ENCODE results near the gene WDR59. TPM values are rescaled to one million over a fixed set of nuclear protein-coding genes. Genes with fewer than 3 reads are reported as not detected.

The WDR59 gene
- total and polyA plus RNA-seq, 9 of the 15 experiments (the other 6 are each of a cell fraction or from before 2014, with no cell fraction given), result 12.7 to 126 (median 34.7) TPM

DNA sequence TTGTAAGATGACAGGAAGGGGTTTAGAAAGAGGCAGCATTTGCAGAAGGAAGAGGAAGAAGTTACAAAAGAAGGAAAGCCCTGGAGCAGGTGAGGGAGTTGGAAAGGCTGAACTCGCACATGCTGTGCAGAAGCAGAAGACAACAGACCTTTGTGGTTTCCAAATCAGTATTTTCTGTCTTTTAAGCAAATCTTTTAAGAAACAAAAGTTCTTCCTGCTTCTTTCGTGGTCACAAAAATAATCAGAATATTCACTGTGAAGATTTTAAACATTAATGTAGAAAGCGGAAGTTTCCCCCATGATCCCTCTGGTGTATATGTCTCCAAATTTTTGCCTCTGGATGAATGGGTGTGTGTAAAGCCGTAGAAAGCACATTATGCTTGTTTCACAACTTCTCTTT lies 39.7 kb upstream of the WDR59 start:
- ChIA-PET POLR2A (interaction anchor here (1.0 to 2.1 kb wide), 2 partner anchors 10 to 48 kb away, joined by 3 to 6 read pairs; no protein-coding TSS in a partner anchor), CTCF (ENCODE audit: low intra/inter-chr PET ratio) (no interaction called here)
- H3K4me3 ChIP-seq, result no peak overlapping the region
- DNase-seq (ENCODE audit: extremely low read depth in 1 of 4, low spot score in 3 of 4), result no peak
- H4K20me1 ChIP-seq (replicated peaks; ENCODE audit: control insufficient read depth, insufficient read depth, low read length), result no peaks in the 10 kb centered on the region
- peak overlapping the region; percentile 50; the same call in 1 of the 3 replicates for H3K27ac ChIP-seq (ENCODE audit: extremely low read depth, low read depth, low read length)
- H2AFZ ChIP-seq (ENCODE audit: low read depth, low read length), result 0 out of 2 replicates have a peak overlapping the region, but pooled peaks have one; percentile 5
- no peaks in the 10 kb centered on the region; the same call in 2 of the 3 replicates for H3K36me3 ChIP-seq (ENCODE audit: control insufficient read depth, insufficient read depth, low read length)
- H3K9me3 ChIP-seq (replicated peaks; ENCODE audit: control insufficient read depth, insufficient read depth, low read depth, low read length), result peaks cover 5% of the 10 kb centered on the region; the same call in 1 of the 2 replicates
- H3K9ac ChIP-seq (ENCODE audit: insufficient read depth in 1 of 2, low read depth in 2 of 2, low read length in 2 of 2), result 0 out of 4 replicates have a peak overlapping the region, but pooled peaks of 1 of the 2 experiments have one; percentile 3
- H3K4me2 ChIP-seq (ENCODE audit: insufficient read depth, low read length), result peak overlapping the region; percentile 9
- H3K9me1 ChIP-seq (ENCODE audit: control insufficient read depth, insufficient read depth, low read length), result no peaks in the 10 kb centered on the region
- 53% methylated on average over 4 of the region's 4 CpGs for WGBS (ENCODE audit: insufficient coverage, low coverage, missing lambda C conversion rate)
- intact Hi-C loops (cut with micrococcal nuclease), result no loop called here
- ATAC-seq, result no peak
- no peak for FAIRE-seq
- TF ChIP-seq, protein P1, sequence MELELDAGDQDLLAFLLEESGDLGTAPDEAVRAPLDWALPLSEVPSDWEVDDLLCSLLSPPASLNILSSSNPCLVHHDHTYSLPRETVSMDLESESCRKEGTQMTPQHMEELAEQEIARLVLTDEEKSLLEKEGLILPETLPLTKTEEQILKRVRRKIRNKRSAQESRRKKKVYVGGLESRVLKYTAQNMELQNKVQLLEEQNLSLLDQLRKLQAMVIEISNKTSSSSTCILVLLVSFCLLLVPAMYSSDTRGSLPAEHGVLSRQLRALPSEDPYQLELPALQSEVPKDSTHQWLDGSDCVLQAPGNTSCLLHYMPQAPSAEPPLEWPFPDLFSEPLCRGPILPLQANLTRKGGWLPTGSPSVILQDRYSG (tag; conservative IDR thresholded peaks at IDR 0.05; ENCODE audit: low read depth), result no peak
- TF ChIP-seq, protein P2, sequence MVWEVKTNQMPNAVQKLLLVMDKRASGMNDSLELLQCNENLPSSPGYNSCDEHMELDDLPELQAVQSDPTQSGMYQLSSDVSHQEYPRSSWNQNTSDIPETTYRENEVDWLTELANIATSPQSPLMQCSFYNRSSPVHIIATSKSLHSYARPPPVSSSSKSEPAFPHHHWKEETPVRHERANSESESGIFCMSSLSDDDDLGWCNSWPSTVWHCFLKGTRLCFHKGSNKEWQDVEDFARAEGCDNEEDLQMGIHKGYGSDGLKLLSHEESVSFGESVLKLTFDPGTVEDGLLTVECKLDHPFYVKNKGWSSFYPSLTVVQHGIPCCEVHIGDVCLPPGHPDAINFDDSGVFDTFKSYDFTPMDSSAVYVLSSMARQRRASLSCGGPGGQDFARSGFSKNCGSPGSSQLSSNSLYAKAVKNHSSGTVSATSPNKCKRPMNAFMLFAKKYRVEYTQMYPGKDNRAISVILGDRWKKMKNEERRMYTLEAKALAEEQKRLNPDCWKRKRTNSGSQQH (CRISPR knock-in tag; IDR thresholded peaks at IDR 0.05), result no peak
- no peak for TF ChIP-seq DDX20 (tag; IDR thresholded peaks at IDR 0.05; ENCODE audit: low read depth)
- no peak for TF ChIP-seq TFAM (CRISPR knock-in tag; conservative IDR thresholded peaks at IDR 0.05)
- no peak for TF ChIP-seq RBBP5 (IDR thresholded peaks at IDR 0.05; ENCODE audit: borderline replicate concordance, insufficient read depth, low read length, poor library complexity, severe bottlenecking)
- TF ChIP-seq THRAP3 (IDR thresholded peaks at IDR 0.05; ENCODE audit: borderline replicate concordance), result no peak
- TF ChIP-seq, protein P3, sequence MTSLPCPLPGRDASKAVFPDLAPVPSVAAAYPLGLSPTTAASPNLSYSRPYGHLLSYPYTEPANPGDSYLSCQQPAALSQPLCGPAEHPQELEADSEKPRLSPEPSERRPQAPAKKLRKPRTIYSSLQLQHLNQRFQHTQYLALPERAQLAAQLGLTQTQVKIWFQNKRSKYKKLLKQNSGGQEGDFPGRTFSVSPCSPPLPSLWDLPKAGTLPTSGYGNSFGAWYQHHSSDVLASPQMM (CRISPR knock-in tag; IDR thresholded peaks at IDR 0.05), result no peak
- no peak for TF ChIP-seq RBM39 (optimal IDR thresholded peaks at IDR 0.05; ENCODE audit: low read depth, low read length)
- TF ChIP-seq NFIX (CRISPR knock-in tag; IDR thresholded peaks at IDR 0.05; ENCODE audit: low read depth), result no peak
- TF ChIP-seq PHB2 (IDR thresholded peaks at IDR 0.05; ENCODE audit: low read depth), result no peak
- no peak for TF ChIP-seq ZNF589 (CRISPR knock-in tag; IDR thresholded peaks at IDR 0.05; ENCODE audit: low read depth)
- no peak for TF ChIP-seq CBX8 (IDR thresholded peaks at IDR 0.05; ENCODE audit: borderline replicate concordance, extremely low read depth, low read depth, low read length, poor library complexity, severe bottlenecking)
- TF ChIP-seq FUS (optimal IDR thresholded peaks at IDR 0.05; ENCODE audit: low read depth, low read length), result no peak
- no peak for TF ChIP-seq ZFP1 (CRISPR knock-in tag; IDR thresholded peaks at IDR 0.05)
- TF ChIP-seq BCL6 (CRISPR knock-in tag; IDR thresholded peaks at IDR 0.05), result no peak
- no peak for TF ChIP-seq NCOA2 (IDR thresholded peaks at IDR 0.05; ENCODE audit: partially characterized antibody in 2 of 2)
- TF ChIP-seq, protein P4, sequence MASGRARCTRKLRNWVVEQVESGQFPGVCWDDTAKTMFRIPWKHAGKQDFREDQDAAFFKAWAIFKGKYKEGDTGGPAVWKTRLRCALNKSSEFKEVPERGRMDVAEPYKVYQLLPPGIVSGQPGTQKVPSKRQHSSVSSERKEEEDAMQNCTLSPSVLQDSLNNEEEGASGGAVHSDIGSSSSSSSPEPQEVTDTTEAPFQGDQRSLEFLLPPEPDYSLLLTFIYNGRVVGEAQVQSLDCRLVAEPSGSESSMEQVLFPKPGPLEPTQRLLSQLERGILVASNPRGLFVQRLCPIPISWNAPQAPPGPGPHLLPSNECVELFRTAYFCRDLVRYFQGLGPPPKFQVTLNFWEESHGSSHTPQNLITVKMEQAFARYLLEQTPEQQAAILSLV (tag; IDR thresholded peaks at IDR 0.05), result no peak
- TF ChIP-seq NFE2 (IDR thresholded peaks at IDR 0.05; ENCODE audit: low read depth), result no peak
- TF ChIP-seq CEBPB (tag; IDR thresholded peaks at IDR 0.05), result no peak
- BruUV-seq (replicated peaks), result no TSS peak
- in situ Hi-C loops (cut with MboI), result no loop called here
- no peaks in the 10 kb centered on the region for H3K27me3 ChIP-seq (ENCODE audit: control insufficient read depth in 2 of 2, insufficient read depth in 2 of 2, low read length in 2 of 2)
- H3K4me1 ChIP-seq (replicated peaks in 1 of 2; ENCODE audit: control insufficient read depth in 2 of 2, insufficient read depth in 2 of 2, low read length in 2 of 2), result peaks cover 9 to 45% of the 10 kb centered on the region in 2 experiments; a peak in 4 of 5 replicates
- peaks cover 83% of the 10 kb centered on the region for H3K79me2 ChIP-seq (ENCODE audit: control insufficient read depth, insufficient read depth, low read length)
